ENCODE results near the gene VEPH1. TPM values are rescaled to one million over a fixed set of nuclear protein-coding genes. Genes with fewer than 3 reads are reported as not detected.

Gene VEPH1
- total RNA-seq, 1 donor from 2014 or later, result 0.16 TPM

- H3K27me3 ChIP-seq (ENCODE audit: low read depth), result no peaks in the 10 kb centered on the region
- peaks cover 11% of the 10 kb centered on the region for H3K9me3 ChIP-seq (replicated peaks)
- TF ChIP-seq CTCF (IDR thresholded peaks at IDR 0.05; ENCODE audit: borderline replicate concordance), result no peak
- no peak for DNase-seq
- no peak overlapping the region for H3K27ac ChIP-seq (replicated peaks)
- intact Hi-C loops (cut with micrococcal nuclease), result no loop called here
- no peak overlapping the region for H3K4me3 ChIP-seq
- no peaks in the 10 kb centered on the region for H3K36me3 ChIP-seq
- H3K4me1 ChIP-seq, result no peaks in the 10 kb centered on the region
Observed at GRCh38 chr3:157514371-157514895, 11.2 kb upstream of the VEPH1 start.

DNA sequence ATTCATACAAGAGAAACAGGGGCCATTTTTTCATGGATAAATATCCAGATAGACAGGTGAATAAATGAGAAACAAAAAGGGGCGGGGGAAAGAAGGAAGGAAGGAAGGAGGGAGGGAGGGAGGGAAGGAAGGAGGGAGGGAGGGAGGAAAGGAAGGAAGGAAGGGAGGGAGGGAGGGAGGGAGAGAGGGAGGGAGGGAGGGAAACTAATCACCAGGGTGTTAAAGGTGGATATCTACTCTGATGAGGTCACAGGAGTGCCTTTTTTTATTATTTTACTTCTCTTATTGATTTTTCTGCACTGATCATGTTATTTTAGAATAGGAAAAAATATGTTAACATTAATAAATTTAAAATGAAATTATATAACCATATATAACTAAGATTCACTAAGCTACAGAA, 10.4 kb upstream of the VEPH1 start:
- H3K4me3 ChIP-seq, result no peak overlapping the region
- no peak overlapping the region for H3K27ac ChIP-seq (replicated peaks)
- H3K4me1 ChIP-seq, result no peaks in the 10 kb centered on the region
- peaks cover 6% of the 10 kb centered on the region for H3K9me3 ChIP-seq (replicated peaks)
- H3K36me3 ChIP-seq, result no peaks in the 10 kb centered on the region
- DNase-seq, result no peak
- H3K27me3 ChIP-seq (ENCODE audit: low read depth), result no peaks in the 10 kb centered on the region
- intact Hi-C loops (cut with micrococcal nuclease), result no loop called here
- no peak for TF ChIP-seq CTCF (IDR thresholded peaks at IDR 0.05; ENCODE audit: borderline replicate concordance)

DNA sequence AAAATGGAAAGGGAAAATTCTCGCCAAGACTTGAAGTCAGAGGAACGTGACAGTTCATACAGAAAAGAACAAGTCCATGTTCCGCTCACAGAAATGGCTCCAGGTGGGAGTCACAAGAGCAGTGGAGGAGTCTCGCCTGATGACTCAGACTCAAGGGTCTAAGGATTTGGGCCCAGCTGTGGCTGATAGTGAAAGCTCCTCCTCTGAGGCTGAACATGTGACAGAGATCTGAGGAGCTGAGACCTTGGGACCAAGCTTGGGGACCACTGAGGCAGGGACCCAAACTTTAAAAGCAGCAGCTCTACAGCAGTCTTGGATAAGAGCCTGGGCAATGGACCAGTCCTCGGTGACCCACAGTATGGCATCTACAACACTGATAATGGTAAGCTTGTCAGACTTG, 9.3 kb upstream of the VEPH1 start:
- H3K27ac ChIP-seq (replicated peaks), result no peak overlapping the region
- no peak overlapping the region for H3K4me3 ChIP-seq
- intact Hi-C loops (cut with micrococcal nuclease), result no loop called here
- TF ChIP-seq CTCF (IDR thresholded peaks at IDR 0.05; ENCODE audit: borderline replicate concordance), result no peak
- H3K36me3 ChIP-seq, result no peaks in the 10 kb centered on the region
- peaks cover 10% of the 10 kb centered on the region for H3K27me3 ChIP-seq (ENCODE audit: low read depth)
- no peaks in the 10 kb centered on the region for H3K9me3 ChIP-seq (replicated peaks)
- DNase-seq, result no peak
- H3K4me1 ChIP-seq, result no peaks in the 10 kb centered on the region

- no peak for TF ChIP-seq CTCF (IDR thresholded peaks at IDR 0.05; ENCODE audit: borderline replicate concordance)
- Histone ChIP-seq H3K9me3 (replicated peaks) (peaks cover 3% of the 10 kb centered on the region), H3K4me3 (no peak overlapping the region), H3K27ac (replicated peaks) (no peak overlapping the region), H3K27me3 (ENCODE audit: low read depth) (peaks cover 28% of the 10 kb centered on the region), H3K4me1 (no peaks in the 10 kb centered on the region), H3K36me3 (no peaks in the 10 kb centered on the region)
- intact Hi-C loops (cut with micrococcal nuclease), result no loop called here
- no peak for DNase-seq
Observed at GRCh38 chr3:157508461-157508860, 5.2 kb upstream of the VEPH1 start.

GRCh38 chr3:157501863-157502262, 1.4 kb downstream of the VEPH1 start:
- intact Hi-C loops (cut with micrococcal nuclease), result no loop called here
- Histone ChIP-seq H3K27ac (replicated peaks) (no peak overlapping the region), H3K27me3 (ENCODE audit: low read depth) (peaks cover 53% of the 10 kb centered on the region), H3K36me3 (no peaks in the 10 kb centered on the region), H3K9me3 (replicated peaks) (peaks cover 3% of the 10 kb centered on the region), H3K4me3 (no peak overlapping the region), H3K4me1 (peaks cover 12% of the 10 kb centered on the region)
- TF ChIP-seq CTCF (IDR thresholded peaks at IDR 0.05; ENCODE audit: borderline replicate concordance), result no peak
- DNase-seq, result no peak
